MCF 10A (cell line): Measurements from ENCODE around the gene GALNT10. TPM values are rescaled to one million over a fixed set of nuclear protein-coding genes. Genes with fewer than 3 reads are reported as not detected.

Source experiments
- Bru-seq: library from RNA; stranded (reverse); fragments of 400-500 nt; gene quantifications from one replicate; lab custom pipeline; 2021; lab: Mats Ljungman, UMichigan
- BruChase-seq, 2 experiments: library from RNA; stranded (reverse); fragments of 400-500 nt; gene quantifications; one replicate each; lab custom pipeline; 2021; lab: Mats Ljungman, UMichigan
- BruUV-seq: library from RNA; stranded (reverse); fragments of 400-500 nt; replicated peaks from 2 replicates; lab custom pipeline; 2021; lab: Mats Ljungman, UMichigan
- CTCF ChIA-PET: fragments of 300-600 bp; sonication (Branson Sonifier 250); formaldehyde crosslinking; extraction: SDS; loops from one replicate; lab custom pipeline; 2021; ENCODE audit warnings: antibody characterized with exemption, inconsistent platforms; lab: Yijun Ruan, JAX
- POLR2A ChIA-PET: fragments of 300-600, 350-650 bp; sonication (Branson Sonifier 250); formaldehyde crosslinking; extraction: SDS; loops from one replicate; lab custom pipeline; 2020; ENCODE audit warnings: antibody characterized with exemption, inconsistent platforms; lab: Yijun Ruan, JAX
- DNase-seq: peaks from one replicate; pipeline ENCODE4 v3.0.0-alpha.2; 2018; ENCODE audit not compliant: unreplicated experiment
- H3K27ac Mint-ChIP-seq: one replicate; pipeline ENCODE4 v1.8.0; 2022; ENCODE audit warnings: mild to moderate bottlenecking, low read depth, mixed read lengths; ENCODE audit not compliant: unreplicated experiment
- H3K27me3 Mint-ChIP-seq: one replicate; pipeline ENCODE4 v1.8.0; 2022; ENCODE audit warnings: mixed read lengths; ENCODE audit not compliant: insufficient read depth, unreplicated experiment
- H3K36me3 Mint-ChIP-seq: one replicate; pipeline ENCODE4 v1.8.0; 2022; ENCODE audit warnings: mild to moderate bottlenecking, moderate library complexity, mixed read lengths; ENCODE audit not compliant: insufficient read depth, unreplicated experiment
- H3K4me1 Mint-ChIP-seq: one replicate; pipeline ENCODE4 v1.8.0; 2022; ENCODE audit warnings: mixed read lengths; ENCODE audit not compliant: insufficient read depth, unreplicated experiment
- H3K4me3 Mint-ChIP-seq: one replicate; pipeline ENCODE4 v1.8.0; 2022; ENCODE audit warnings: mild to moderate bottlenecking, moderate library complexity, mixed read lengths; ENCODE audit not compliant: unreplicated experiment
- H3K9me3 Mint-ChIP-seq: one replicate; pipeline ENCODE4 v1.8.0; 2022; ENCODE audit warnings: mixed read lengths; ENCODE audit not compliant: unreplicated experiment
- intact Hi-C: fragments of 100-400 bp; cut with micrococcal nuclease; formaldehyde crosslinking; loops from 2 replicates; pipeline ENCODE4 v1.14.1; 2022
- long read RNA-seq: library from polyadenylated mRNA; stranded (forward); transcript quantifications from one replicate; pipeline ENCODE4 v2.0.0, GENCODE V29; 2022
- total RNA-seq: library from RNA; stranded (reverse); gene quantifications from 2 replicates; pipeline ENCODE4 v1.2.3, GENCODE V29; 2022
- TF ChIP-seq, protein P1 (sequence below): fragments of 200-600 bp; IDR thresholded peaks from one replicate; pipeline ENCODE4 v1.8.0; 2022; ENCODE audit warnings: antibody characterized with exemption, mild to moderate bottlenecking; ENCODE audit not compliant: unreplicated experiment

The GALNT10 gene, protein sequence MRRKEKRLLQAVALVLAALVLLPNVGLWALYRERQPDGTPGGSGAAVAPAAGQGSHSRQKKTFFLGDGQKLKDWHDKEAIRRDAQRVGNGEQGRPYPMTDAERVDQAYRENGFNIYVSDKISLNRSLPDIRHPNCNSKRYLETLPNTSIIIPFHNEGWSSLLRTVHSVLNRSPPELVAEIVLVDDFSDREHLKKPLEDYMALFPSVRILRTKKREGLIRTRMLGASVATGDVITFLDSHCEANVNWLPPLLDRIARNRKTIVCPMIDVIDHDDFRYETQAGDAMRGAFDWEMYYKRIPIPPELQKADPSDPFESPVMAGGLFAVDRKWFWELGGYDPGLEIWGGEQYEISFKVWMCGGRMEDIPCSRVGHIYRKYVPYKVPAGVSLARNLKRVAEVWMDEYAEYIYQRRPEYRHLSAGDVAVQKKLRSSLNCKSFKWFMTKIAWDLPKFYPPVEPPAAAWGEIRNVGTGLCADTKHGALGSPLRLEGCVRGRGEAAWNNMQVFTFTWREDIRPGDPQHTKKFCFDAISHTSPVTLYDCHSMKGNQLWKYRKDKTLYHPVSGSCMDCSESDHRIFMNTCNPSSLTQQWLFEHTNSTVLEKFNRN
- total RNA-seq = 46.8 and 57.4 TPM in 2 replicates
- Bru-seq, nascent RNA = percentile 72 among the genes with signal in this experiment
- percentile 64 among the genes with signal in this experiment for BruChase-seq, experiment 1, labeled RNA remaining after a 6-hour chase
- BruChase-seq, experiment 2, labeled RNA remaining after a 2-hour chase = percentile 61 among the genes with signal in this experiment
- long read RNA-seq, full-length matches to known transcripts = 34 of 66 reads
- long read RNA-seq, partial matches to known transcripts = 21 of 66 reads
- long read RNA-seq, other reads (novel, unspliced or antisense) = 11 of 66 reads

- TF ChIP-seq, protein P1, sequence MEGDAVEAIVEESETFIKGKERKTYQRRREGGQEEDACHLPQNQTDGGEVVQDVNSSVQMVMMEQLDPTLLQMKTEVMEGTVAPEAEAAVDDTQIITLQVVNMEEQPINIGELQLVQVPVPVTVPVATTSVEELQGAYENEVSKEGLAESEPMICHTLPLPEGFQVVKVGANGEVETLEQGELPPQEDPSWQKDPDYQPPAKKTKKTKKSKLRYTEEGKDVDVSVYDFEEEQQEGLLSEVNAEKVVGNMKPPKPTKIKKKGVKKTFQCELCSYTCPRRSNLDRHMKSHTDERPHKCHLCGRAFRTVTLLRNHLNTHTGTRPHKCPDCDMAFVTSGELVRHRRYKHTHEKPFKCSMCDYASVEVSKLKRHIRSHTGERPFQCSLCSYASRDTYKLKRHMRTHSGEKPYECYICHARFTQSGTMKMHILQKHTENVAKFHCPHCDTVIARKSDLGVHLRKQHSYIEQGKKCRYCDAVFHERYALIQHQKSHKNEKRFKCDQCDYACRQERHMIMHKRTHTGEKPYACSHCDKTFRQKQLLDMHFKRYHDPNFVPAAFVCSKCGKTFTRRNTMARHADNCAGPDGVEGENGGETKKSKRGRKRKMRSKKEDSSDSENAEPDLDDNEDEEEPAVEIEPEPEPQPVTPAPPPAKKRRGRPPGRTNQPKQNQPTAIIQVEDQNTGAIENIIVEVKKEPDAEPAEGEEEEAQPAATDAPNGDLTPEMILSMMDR = no peak
- POLR2A ChIA-PET = interaction anchor here (1.0 to 4.5 kb wide), 22 partner anchors 9 to 256 kb away, joined by 3 to 31 read pairs (median 8); partner anchors contain the start of genes FAM114A2 and MFAP3
- no peaks in the 10 kb centered on the region for H3K9me3 Mint-ChIP-seq
- H3K4me3 Mint-ChIP-seq = peak within 1 kb of the TSS; percentile 81
- peak within 1 kb of the TSS; percentile 88 for H3K27ac Mint-ChIP-seq
- intact Hi-C loops = loop anchor here (1.0 to 5.0 kb wide), 2 partner anchors 97 to 205 kb away; no protein-coding TSS in a partner anchor
- peak; percentile 68 for DNase-seq
- CTCF ChIA-PET = interaction anchor here (0.6 to 14.2 kb wide), 18 partner anchors 9 to 214 kb away, joined by 3 to 355 read pairs (median 4); no protein-coding TSS in a partner anchor
- H3K4me1 Mint-ChIP-seq = peaks cover 44% of the 10 kb centered on the region
- BruUV-seq = no TSS peak
- peaks cover 7% of the 10 kb centered on the region for H3K36me3 Mint-ChIP-seq
- H3K27me3 Mint-ChIP-seq = no peaks in the 10 kb centered on the region
Observed at GRCh38 chr5:154190595-154191304, at the start of gene GALNT10. Gene GALNT10, plus strand, starts transcription at chr5:154190733. Its CDS starts 134 bp downstream, at chr5:154190867.

- Mint-ChIP-seq H3K36me3 (no peaks in the 10 kb centered on the region), H3K27ac (no peak overlapping the region), H3K4me1 (no peaks in the 10 kb centered on the region), H3K27me3 (peaks cover 11% of the 10 kb centered on the region), H3K4me3 (no peak overlapping the region), H3K9me3 (no peaks in the 10 kb centered on the region)
- no peak for DNase-seq
- TF ChIP-seq, protein P1 = no peak
- ChIA-PET POLR2A (no interaction called here), CTCF (interaction anchor here (0.6 kb wide), 1 partner anchor 354 kb away, joined by 3 read pairs; no protein-coding TSS in a partner anchor)
- intact Hi-C loops = no loop called here
- BruUV-seq = no TSS peak
Observed at GRCh38 chr5:154141745-154142221, 48.8 kb upstream of the GALNT10 start.

GRCh38 chr5:154143211-154143641, 47.3 kb upstream of the GALNT10 start:
- no peaks in the 10 kb centered on the region for H3K36me3 Mint-ChIP-seq
- no peaks in the 10 kb centered on the region for H3K9me3 Mint-ChIP-seq
- TF ChIP-seq, protein P1 = no peak
- no peak for DNase-seq
- POLR2A ChIA-PET = no interaction called here
- no peaks in the 10 kb centered on the region for H3K4me1 Mint-ChIP-seq
- no peak overlapping the region for H3K27ac Mint-ChIP-seq
- intact Hi-C loops = no loop called here
- H3K27me3 Mint-ChIP-seq = peaks cover 22% of the 10 kb centered on the region
- BruUV-seq = no TSS peak
- H3K4me3 Mint-ChIP-seq = no peak overlapping the region
- CTCF ChIA-PET = interaction anchor here (1.1 kb wide), 1 partner anchor 67 kb away, joined by 3 read pairs; no protein-coding TSS in a partner anchor
